GM18507 (cell line): Measurements from ENCODE around the gene CDC16.
A peak's percentile ranks its signal among the peaks of the same experiment; 100 is the strongest.
"Not testable (repeated sequence)": the region's sequence is repeated elsewhere in the genome, so short reads cannot be mapped to it uniquely, and the experiment has no call there.

Experiments used
- DNase-seq: peaks from one replicate; pipeline ENCODE4 v3.0.0; 2011; ENCODE audit warnings: low read depth; ENCODE audit not compliant: insufficient read length; ENCODE audit errors: extremely low spot score
- FAIRE-seq: peaks from 2 replicates; lab custom pipeline; 2011; peaks lifted over from hg19 to GRCh38; lab: Jason Lieb, UNC

CDC16 gene, protein sequence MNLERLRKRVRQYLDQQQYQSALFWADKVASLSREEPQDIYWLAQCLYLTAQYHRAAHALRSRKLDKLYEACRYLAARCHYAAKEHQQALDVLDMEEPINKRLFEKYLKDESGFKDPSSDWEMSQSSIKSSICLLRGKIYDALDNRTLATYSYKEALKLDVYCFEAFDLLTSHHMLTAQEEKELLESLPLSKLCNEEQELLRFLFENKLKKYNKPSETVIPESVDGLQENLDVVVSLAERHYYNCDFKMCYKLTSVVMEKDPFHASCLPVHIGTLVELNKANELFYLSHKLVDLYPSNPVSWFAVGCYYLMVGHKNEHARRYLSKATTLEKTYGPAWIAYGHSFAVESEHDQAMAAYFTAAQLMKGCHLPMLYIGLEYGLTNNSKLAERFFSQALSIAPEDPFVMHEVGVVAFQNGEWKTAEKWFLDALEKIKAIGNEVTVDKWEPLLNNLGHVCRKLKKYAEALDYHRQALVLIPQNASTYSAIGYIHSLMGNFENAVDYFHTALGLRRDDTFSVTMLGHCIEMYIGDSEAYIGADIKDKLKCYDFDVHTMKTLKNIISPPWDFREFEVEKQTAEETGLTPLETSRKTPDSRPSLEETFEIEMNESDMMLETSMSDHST

DNA sequence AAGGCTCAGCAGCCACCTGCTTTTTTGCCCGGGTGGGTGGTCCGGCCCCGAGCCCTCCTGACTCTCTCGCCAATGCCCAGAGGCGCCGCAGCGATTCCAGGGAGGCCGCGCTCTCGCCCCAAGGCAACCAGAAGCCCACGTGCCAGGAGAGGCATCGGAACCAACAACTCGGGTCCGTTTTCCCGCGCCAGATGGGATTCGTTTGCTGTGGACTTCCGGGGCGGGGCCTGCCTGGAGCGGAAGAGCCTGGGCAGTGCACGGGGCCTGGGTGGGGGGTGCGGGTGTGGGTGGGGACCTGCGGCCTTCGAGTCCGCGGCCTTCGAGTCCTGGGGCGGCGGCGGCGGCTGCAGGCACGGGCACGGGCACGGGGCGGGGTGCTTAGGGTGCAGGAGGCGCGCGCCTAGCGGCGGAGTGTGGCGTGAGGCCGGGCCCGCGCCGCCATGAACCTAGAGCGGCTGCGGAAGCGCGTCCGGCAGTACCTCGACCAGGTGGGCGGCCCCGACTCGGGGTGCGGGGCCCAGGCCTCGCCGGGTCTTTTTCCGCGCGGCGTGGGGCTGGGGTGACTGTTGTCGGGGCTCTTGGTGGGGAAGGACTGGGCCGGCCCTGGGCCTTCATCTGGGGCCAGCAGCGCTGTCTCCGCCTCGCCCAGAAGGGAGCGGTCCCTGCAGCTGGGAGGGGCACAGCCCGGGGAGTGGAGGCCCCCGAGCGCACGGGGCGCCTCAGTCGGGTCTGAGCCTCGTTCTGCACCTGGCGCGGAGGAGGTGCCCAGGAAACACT lies at the start of gene CDC16:
CDC16 (plus strand) TSS at position 253 of the 777 bp plus-strand sequence; CDS start at position 441, 188 bp downstream.
- peak; percentile 81 for FAIRE-seq

DNA sequence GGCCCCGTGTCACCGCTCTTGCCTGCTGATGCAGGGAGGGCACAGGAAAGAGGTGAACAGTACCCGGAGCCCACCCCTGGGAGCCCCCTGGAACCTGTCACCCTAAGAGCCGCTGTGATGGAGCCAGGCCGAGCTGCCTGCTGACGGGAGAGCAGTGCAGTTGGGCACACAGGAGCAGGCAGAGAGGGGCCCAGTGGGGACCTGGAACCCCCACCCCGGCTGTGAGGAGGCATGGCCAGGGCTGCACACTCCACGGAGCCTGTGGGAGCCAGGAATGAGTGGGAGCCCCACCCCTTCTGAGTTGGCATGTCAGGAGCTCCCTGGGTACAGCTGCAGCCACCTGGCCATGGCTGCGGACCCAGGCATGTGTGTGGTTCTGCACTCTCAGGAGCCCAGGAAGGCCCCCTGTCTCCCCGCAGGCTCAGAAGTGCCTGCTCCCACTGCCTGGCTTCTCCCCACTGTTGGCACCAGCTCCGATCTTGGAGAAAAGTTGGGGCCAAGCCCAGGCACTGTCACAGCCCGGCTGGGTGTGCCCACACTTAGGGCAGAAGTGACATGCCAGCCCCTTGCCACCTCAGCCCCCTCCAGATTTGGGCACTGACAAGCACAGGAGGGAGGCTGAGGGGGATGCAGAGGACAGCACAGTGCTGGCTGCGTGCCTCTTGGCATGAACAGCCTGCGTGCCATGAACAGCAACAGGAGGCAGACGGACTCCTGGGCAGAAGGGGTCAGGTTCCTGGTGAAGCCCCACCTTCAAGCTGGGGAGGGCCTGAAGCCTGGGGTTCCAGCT lies 49.3 kb upstream of the CDC16 start:
- no peak for DNase-seq
- no peak for FAIRE-seq

More for the DNA sequence above, at the start of gene CDC16:
- DNase-seq = peak; percentile 81

DNA sequence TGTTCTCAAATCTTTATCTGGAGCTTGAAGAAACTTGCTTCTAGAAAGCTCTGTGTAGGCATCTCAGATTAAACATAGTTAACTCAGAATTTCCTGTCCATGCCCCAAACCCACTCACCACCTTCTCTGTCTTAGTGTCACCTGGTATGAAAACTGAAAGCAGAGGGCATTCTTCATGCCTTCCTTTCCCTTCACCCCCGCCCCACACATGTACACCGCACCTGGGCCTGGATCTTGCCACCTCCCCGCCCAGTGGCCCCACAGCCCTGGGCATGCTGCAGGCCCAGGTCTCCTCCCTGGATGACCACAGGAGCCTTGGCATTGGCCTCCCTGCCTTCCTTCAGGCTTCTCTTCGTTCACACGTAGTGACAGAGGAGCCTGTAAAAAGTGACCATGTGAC lies 39.8 kb upstream of the CDC16 start:
- DNase-seq = no peak
- FAIRE-seq = no peak

DNA sequence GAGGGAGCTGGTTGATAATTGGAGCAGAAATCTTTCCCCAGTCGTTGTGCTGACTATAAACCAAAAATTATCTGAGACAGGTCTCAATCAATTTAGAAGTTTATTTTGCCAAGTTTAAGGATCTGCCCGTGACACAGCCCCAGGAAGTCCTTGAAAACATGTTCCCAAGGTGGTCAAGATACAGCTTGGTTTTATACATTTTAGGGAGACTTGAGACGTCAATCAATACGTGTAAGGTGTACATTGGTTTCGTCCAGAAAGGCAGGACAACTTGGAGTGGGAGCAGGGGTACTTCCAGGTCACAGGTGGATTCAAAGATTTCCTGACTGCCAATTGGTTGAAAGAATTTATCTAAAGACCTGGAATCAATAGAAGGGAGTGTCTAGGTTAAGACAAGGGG lies 38.1 kb upstream of the CDC16 start:
- FAIRE-seq (no peak), DNase-seq (no peak)

DNA sequence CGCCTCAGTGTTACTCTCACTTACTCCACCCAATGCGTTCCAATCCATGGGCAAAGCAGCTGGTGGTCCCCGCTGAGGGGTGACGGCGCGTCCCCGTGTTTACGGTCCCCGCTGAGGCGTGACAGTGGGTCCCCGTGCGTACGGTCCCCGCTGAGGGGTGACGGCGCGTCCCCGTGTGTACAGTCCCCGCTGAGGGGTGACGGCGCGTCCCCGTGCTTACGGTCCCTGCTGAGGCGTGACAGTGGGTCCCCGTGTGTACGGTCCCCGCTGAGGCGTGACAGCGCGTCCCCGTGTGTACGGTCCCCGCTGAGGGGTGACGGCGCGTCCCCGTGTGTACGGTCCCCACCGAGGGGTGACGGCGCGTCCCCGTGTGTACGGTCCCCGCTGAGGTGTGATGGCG lies 36.1 kb upstream of the CDC16 start:
- FAIRE-seq = no peak
- DNase-seq = no peak

DNA sequence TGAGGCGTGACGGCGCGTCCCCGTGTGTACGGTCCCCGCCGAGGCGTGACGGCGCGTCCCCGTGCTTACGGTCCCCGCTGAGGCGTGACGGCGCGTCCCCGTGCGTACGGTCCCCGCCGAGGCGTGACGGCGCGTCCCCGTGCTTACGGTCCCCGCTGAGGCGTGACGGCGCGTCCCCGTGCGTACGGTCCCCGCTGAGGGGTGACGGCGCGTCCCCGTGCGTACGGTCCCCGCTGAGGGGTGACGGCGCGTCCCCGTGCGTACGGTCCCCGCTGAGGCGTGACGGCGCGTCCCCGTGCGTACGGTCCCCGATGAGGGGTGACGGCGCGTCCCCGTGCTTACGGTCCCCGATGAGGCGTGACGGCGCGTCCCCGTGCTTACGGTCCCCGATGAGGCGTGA lies 35.2 kb upstream of the CDC16 start:
- not testable (repeated sequence) for DNase-seq, FAIRE-seq

DNA sequence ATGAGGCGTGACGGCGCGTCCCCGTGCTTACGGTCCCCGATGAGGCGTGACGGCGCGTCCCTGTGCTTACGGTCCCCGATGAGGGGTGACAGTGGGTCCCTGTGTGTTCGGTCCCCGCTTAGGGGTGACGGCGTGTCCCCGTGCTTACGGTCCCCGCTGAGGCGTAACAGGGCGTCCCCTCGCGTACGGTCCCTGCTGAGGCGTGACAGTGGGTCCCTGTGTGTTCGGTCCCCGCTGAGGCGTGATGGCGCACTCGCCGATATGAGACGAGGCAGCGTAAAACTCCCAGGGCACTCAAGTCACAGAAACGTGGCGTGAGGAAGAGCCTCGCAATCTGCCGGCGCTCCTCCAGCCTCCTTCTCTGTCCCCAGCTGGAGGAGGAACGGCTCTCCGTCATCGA lies 34.7 kb upstream of the CDC16 start:
- FAIRE-seq (no peak), DNase-seq (no peak)

DNA sequence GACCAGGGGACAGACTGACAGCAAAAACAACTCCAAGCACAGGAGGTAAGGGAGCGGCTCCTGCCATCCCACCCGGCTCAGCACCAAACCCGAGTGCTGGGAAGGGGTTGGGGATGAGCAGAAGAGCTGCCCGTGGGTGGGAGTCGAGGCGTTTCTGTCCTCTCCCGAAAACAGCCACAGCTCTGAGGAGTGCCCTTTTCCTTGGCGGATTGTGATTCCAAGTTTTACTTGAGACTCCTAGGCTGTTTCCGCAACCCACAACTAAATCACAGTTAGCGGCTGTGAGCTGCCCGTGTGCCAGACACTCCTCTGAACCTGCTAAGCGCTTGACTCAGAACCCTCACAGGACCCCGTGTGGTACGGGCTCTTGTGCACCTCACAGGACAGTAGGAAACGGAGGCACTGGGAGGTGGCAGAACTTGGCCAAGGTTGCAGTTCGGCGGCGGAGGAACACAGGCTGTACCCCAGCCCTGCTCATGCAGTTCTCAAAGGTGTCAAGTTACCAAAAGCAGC lies 34.2 kb upstream of the CDC16 start:
- DNase-seq = no peak
- FAIRE-seq = no peak

DNA sequence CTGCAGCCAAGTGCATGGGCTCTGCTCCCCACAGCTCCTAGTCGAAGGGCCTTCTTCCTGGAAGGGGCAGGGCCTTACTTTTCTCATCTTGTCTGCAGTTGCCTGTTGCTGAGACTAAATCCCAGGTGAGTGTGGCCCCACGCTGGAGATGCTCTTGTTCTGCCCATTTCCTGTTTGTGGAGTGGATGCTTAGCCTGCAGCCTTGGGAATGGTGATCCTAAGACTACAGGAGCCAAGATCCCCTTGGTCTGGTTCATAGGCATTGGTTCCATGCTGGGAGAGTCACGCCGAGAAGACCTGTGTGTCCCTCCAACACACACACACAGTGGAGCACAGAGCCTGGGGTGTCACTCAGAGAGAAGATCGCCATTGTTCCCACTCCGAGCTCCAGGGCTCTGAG lies 32.1 kb upstream of the CDC16 start:
- DNase-seq (no peak), FAIRE-seq (no peak)

DNA sequence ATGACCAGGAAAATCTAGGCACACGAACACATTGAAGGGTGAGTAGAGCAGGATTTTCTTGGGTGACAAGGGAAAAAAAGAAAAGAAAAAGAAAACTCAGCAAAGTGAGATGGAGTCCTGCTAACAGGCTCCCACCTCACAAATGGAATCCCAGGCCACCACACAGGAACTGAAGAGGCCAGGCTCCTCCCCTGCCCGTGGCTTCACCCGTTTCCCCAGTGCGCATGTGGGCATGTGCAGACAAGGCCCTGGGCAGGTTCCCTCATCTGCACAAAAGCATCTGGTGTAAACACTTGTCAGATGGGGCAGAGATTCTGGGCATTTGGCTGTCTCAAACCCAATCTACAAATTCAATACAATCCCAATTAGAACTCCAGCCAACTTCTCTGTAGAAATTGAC lies 31.2 kb upstream of the CDC16 start:
- FAIRE-seq (no peak), DNase-seq (no peak)

DNA sequence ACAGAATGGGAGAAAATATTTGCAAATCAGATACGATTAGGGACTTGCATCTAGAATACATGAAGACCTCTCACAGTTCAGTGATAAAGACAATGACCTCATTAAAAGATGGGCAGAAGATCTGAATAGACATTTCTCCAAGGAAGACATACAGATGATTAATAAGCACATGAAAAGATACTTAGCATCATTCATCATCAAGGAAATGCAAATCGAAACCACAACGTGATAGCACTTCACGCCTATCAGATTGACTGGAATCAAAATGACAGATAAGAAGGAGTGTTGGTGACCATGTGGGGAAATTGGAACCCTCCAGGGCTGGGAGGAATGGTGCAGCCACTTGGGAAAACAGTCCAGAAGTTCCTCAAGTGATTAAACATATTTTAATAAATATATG lies 29.8 kb upstream of the CDC16 start:
- DNase-seq = no peak
- no peak for FAIRE-seq

DNA sequence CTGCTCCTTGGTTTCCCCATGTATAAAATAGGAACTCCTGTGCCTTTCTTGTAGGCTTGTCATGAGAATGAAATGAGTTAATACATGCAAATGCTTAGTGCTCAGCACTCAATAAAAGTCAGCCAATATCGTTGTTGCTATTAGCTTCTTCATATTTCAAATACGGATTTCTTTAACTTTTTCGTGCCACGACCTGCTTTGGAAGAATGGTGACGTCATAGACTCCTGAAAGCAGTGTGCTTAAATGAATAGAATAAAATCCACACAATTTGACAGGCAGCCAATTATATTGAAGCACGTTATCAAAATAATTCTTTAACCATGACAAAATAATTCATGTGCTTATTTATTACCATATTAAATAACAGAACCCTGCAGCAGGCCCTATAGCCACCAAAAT lies 26.6 kb upstream of the CDC16 start:
- no peak for DNase-seq
- FAIRE-seq = no peak

DNA sequence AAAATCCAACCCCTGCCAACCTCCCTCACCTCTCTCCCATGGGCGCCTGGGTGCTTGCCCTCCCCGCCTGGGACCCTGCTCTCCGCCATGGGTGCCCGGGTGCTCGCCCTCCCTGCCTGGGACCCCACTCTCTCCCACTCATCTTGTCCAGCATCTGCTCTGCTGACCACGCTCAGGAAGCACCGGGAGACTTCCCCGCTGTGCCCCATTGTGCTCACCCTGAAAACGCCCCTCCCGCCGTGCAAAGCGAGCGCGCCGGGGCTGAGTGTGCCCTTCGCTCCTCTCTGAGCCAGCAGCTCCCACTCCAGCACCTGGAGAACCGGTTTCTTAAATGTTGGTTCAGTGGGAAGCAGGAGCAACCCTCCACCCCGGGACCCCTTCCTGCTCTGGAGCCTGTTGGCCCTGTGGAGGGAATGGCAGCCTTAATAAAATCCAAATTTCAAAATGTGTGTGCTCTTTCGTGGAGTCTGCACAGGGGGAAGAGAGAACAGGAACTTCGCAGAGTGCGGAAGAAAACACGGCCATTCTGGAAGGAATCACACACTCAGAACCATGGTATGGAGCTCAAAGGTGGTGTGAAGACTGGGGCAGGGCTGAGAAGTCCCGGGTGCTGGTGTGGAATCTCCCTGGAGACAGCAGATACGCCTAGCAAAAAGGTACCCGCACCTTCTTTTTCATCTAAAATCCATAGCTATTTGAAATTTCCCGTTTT lies 23.1 kb upstream of the CDC16 start:
- no peak for DNase-seq
- FAIRE-seq = no peak

DNA sequence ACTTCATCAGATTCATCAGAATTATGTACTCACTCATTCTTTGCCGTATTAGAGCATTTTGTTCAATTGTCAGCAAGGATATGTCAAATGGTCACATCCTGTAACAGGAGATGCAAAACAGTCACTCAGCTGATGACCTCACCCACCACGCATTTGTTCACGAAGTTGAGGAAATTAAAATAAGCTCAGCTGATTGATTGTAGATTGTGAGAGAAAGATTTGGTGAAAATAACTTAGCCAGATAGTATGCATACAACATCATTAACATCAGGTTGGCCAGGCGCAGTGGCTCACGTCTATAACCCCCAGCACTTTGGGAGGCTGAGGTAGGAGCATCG lies 22.6 kb upstream of the CDC16 start:
- no peak for FAIRE-seq

DNA sequence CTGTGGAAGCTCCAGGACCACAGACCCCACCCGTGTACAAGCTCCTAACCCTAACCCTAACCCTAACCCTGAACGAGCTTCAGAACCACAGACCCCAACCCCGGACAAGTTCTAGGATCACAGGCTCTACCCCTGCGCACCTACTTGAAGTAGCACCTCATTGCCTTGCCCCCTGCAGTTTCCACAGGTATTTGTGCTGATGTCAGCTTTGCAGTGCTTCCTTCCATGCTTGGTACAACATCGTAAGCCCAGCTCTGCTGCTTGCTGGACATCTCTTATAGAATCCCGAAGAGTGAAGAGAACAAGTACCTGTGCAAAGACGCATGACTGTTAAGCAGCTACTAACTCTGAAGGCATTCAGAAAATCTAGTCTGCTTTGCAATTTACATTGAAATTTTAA lies 20.7 kb upstream of the CDC16 start:
- FAIRE-seq (no peak), DNase-seq (no peak)

More for the DNA sequence above, 22.6 kb upstream of the CDC16 start:
- no peak for DNase-seq

DNA sequence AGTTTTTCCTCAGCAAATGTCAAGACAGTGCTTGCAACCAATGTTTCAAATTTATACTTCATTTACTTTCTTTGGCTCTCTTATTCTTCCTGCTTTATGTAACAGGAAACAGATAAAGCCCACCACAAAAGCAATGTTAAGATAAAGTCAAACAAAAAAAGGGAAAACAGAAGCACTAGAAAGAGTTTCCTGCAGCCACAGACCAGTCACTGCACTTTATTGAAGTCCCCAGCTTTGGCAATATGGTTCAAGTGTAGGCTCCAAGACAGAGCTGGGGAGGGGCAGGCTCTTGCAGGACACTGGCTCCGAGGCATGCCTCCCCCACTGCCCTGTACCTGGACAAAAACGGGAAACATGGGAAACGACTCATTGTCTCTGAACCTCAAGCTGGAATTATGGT lies 15.3 kb upstream of the CDC16 start:
- DNase-seq (no peak), FAIRE-seq (no peak)

DNA sequence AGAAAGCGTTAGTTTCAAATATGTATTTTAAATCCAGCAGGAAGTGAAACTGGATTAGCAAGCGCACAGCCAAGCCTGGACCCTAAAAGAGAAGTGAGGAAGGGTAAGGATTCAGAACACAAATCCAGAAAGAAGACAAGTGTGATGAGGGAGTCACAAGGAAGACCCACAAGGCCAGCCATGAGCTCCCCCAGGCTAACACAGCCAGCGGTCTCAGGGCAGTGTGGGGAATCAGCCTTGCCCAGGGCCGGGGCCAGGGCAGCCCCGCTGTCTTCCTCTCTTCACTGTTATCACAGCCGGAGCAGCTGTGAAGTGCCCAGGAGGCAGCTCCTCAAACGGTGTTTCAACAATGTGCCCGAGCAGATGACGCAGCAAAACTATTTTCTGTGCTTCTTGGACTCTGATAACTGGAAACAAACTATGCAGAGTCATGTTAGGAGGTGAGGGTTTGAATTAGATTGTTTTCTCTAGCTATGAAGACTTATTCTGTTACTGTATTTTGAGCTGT lies 12.2 kb upstream of the CDC16 start:
- DNase-seq (no peak), FAIRE-seq (no peak)

DNA sequence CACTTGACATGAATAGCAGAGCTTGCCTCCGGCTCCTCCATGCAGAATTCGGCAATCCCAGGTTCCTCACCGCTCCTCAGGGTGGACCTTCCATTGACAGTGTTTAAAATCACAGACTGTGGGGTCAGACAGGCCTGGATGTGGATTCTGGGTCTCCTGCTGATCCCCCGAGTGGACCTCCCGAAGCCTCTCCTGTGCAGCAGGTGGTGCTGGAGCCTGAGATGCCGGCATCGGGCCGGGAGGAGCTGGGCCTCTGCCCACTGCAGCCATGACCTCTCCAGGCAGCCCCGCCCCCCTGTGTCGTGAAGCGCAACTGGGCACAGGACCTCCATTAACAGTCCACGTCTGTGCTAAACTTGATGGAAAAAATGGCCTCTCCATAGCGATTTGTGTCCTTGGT lies 10.5 kb upstream of the CDC16 start:
- FAIRE-seq = no peak

DNA sequence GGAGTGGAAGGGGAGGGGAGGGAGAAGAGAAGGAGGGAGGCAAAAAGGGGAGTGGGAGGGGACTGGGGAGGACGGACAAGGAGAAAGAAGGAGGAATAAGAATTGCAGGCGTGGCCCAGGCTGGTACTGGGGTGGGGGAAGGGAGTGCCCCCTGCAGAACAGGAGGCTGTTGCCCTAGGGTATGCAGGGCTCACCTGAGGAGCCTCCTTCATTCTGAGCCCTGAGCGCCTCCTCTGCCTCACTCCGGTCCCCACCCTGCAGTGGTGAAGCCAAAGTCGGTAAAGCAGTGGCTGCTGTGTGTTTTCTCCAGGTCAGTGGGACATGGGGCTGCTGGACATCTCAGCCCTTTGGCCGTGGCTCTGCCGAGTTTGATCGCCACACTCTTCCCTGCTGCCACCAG lies 9.1 kb upstream of the CDC16 start:
- no peak for DNase-seq
- no peak for FAIRE-seq

More for the DNA sequence above, 10.5 kb upstream of the CDC16 start:
- DNase-seq = no peak
